ENCODE measurements around the gene YWHAE. TPM values are rescaled to one million over a fixed set of nuclear protein-coding genes. Genes with fewer than 3 reads are reported as not detected.

YWHAE gene
- total RNA-seq, 1 experiment from 2014 or later: 1,282 TPM

- TF ChIP-seq, protein P1, sequence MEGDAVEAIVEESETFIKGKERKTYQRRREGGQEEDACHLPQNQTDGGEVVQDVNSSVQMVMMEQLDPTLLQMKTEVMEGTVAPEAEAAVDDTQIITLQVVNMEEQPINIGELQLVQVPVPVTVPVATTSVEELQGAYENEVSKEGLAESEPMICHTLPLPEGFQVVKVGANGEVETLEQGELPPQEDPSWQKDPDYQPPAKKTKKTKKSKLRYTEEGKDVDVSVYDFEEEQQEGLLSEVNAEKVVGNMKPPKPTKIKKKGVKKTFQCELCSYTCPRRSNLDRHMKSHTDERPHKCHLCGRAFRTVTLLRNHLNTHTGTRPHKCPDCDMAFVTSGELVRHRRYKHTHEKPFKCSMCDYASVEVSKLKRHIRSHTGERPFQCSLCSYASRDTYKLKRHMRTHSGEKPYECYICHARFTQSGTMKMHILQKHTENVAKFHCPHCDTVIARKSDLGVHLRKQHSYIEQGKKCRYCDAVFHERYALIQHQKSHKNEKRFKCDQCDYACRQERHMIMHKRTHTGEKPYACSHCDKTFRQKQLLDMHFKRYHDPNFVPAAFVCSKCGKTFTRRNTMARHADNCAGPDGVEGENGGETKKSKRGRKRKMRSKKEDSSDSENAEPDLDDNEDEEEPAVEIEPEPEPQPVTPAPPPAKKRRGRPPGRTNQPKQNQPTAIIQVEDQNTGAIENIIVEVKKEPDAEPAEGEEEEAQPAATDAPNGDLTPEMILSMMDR (conservative IDR thresholded peaks at IDR 0.05): no peak
- Histone ChIP-seq H4K91ac (ENCODE audit: insufficient read length, low read depth, low read length) (no peak overlapping the region), H3K14ac (ENCODE audit: insufficient read depth, low read length) (no peak overlapping the region), H3K56ac (ENCODE audit: insufficient read length, low read depth, low read length) (no peak overlapping the region), H3K79me1 (ENCODE audit: insufficient read depth, low read depth, low read length, poor library complexity, severe bottlenecking) (no peaks in the 10 kb centered on the region), H2BK15ac (ENCODE audit: low read depth, low read length) (no peak overlapping the region), H3K9ac (ENCODE audit: extremely low read depth, insufficient read length, low read length) (no peak overlapping the region), H4K8ac (replicated peaks; ENCODE audit: insufficient read length, low read depth, low read length) (no peak overlapping the region), H4K5ac (ENCODE audit: insufficient read length, low read depth, low read length) (no peak overlapping the region), H4K20me1 (ENCODE audit: control insufficient read depth, insufficient read depth, insufficient read length) (no peaks in the 10 kb centered on the region), H3T11ph (ENCODE audit: low read length) (no peak overlapping the region), H2BK5ac (ENCODE audit: insufficient read length, low read length) (no peak overlapping the region), H3K18ac (ENCODE audit: insufficient read length, low read depth, low read length) (no peak overlapping the region), H3K23ac (ENCODE audit: insufficient read length, low read depth, low read length) (no peak overlapping the region), H3K79me2 (ENCODE audit: insufficient read depth, low read length) (no peaks in the 10 kb centered on the region), H3K4ac (ENCODE audit: low read depth, low read length) (no peak overlapping the region), H3K27ac (ENCODE audit: insufficient read length, low read depth, low read length) (no peak overlapping the region), H3K23me2 (ENCODE audit: insufficient read length, low read depth, low read length, poor library complexity, severe bottlenecking) (no peaks in the 10 kb centered on the region), H3K4me2 (ENCODE audit: insufficient read depth, insufficient read length, low read length) (no peak overlapping the region), H3K4me1 (ENCODE audit: insufficient read depth, low read length) (no peaks in the 10 kb centered on the region), H2AFZ (ENCODE audit: low read length) (no peak overlapping the region), H2BK20ac (ENCODE audit: low read depth, low read length, poor library complexity, severe bottlenecking) (no peak overlapping the region), H3K27me3 (ENCODE audit: insufficient read depth, low read length) (no peaks in the 10 kb centered on the region), H2BK120ac (ENCODE audit: low read depth, low read length, poor library complexity, severe bottlenecking) (no peak overlapping the region), H2BK12ac (ENCODE audit: insufficient read length, low read depth, low read length) (no peak overlapping the region), H3K9me3 (ENCODE audit: control insufficient read depth, low read depth, low read length) (no peaks in the 10 kb centered on the region), H2AK5ac (ENCODE audit: insufficient read length, low read length) (no peak overlapping the region)
- Mint-ChIP-seq H3K4me3 (no peak overlapping the region), H3K4me1 (no peaks in the 10 kb centered on the region), H3K27me3 (ENCODE audit: low read depth) (peaks cover 30% of the 10 kb centered on the region), H3K27ac (no peak overlapping the region), H3K9me3 (no peaks in the 10 kb centered on the region), H3K36me3 (ENCODE audit: insufficient read depth in 1 of 3, low read depth in 3 of 3) (no peaks in the 10 kb centered on the region)
- WGBS (ENCODE audit: extremely low coverage, insufficient read length, low lambda C conversion rate): no CpG with 5 or more reads among the region's 19 CpGs
- no peak for DNase-seq
These were observed 76.7 kb downstream of the YWHAE start for GRCh38 chr17:1323336-1323735.

All from H9 (cell line).